GM12875 (cell line): ENCODE measurements around the gene NME7.

Experiments used
- H3K4me3 ChIP-seq: one replicate; pipeline ENCODE4 v1.5.1; 2011; ENCODE audit warnings: low read depth, low read length, control low read depth
- TF ChIP-seq, protein P1 (sequence below): IDR thresholded peaks from 2 replicates; pipeline ENCODE4 v1.5.1; 2011; ENCODE audit warnings: low read depth, mild to moderate bottlenecking, control low read depth, inconsistent platforms, low read length, moderate library complexity, borderline replicate concordance; ENCODE audit not compliant: insufficient read depth

The NME7 gene

DNA sequence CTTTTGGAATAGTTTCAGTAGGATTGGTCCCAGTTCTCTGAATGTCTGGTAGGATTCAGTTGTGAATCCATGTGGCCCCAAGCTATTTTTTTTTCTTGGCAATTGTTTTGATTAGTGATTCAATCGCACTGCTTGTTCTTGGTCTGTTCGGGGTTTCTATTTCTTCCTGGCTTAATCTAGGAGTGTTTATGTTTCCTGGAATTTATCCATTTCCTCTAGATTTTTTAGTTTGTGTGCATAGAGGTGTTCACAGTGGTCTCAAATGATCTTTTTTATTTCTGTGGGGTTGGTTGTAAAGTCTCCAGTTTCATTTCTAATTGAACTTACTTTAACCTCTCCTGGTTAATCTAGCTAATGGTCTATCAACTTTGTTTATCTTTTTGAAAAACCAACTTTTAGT is 117.6 kb downstream of the NME7 start:
- no peak overlapping the region for H3K4me3 ChIP-seq
- TF ChIP-seq, protein P1, sequence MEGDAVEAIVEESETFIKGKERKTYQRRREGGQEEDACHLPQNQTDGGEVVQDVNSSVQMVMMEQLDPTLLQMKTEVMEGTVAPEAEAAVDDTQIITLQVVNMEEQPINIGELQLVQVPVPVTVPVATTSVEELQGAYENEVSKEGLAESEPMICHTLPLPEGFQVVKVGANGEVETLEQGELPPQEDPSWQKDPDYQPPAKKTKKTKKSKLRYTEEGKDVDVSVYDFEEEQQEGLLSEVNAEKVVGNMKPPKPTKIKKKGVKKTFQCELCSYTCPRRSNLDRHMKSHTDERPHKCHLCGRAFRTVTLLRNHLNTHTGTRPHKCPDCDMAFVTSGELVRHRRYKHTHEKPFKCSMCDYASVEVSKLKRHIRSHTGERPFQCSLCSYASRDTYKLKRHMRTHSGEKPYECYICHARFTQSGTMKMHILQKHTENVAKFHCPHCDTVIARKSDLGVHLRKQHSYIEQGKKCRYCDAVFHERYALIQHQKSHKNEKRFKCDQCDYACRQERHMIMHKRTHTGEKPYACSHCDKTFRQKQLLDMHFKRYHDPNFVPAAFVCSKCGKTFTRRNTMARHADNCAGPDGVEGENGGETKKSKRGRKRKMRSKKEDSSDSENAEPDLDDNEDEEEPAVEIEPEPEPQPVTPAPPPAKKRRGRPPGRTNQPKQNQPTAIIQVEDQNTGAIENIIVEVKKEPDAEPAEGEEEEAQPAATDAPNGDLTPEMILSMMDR, result no peak

DNA sequence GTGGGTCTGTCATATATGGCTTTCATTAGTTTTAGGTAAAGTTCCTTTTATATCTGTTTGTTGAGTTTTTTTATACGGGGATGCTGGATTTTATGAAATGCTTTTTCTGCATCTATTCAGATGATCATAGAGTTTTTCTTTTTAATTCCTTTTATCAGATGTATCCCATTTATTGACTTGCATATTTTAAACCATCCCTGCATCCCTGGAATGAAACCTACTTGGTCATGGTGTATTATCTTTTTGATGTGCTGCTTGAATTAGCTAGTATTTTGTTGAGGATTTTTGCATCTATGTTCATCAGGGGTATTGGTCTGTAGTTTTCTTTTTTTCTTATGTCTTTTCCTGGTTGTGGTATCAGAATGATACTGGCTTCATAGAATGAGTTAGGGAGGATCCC is 118.0 kb downstream of the NME7 start:
- H3K4me3 ChIP-seq, result no peak overlapping the region
- TF ChIP-seq, protein P1, result no peak

DNA sequence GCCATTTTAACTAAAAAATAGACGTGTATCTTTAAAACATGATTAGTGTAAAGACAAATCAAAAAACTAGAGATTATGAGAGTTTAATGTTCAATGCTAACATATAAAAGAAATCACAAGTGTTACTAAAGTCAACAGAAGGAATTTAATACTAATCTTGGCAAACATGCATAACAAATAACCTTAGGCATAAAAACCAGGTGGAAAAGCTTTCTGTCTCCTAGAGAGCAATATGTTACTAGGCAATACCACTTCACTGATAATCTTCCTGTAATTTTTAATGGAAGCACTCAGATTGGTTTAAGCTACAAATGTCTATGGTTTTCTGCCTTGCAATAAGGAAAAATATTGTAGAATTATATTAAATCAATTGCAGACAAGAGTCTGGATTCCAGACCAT is 121.9 kb downstream of the NME7 start:
- no peak overlapping the region for H3K4me3 ChIP-seq
- TF ChIP-seq, protein P1, result no peak

DNA sequence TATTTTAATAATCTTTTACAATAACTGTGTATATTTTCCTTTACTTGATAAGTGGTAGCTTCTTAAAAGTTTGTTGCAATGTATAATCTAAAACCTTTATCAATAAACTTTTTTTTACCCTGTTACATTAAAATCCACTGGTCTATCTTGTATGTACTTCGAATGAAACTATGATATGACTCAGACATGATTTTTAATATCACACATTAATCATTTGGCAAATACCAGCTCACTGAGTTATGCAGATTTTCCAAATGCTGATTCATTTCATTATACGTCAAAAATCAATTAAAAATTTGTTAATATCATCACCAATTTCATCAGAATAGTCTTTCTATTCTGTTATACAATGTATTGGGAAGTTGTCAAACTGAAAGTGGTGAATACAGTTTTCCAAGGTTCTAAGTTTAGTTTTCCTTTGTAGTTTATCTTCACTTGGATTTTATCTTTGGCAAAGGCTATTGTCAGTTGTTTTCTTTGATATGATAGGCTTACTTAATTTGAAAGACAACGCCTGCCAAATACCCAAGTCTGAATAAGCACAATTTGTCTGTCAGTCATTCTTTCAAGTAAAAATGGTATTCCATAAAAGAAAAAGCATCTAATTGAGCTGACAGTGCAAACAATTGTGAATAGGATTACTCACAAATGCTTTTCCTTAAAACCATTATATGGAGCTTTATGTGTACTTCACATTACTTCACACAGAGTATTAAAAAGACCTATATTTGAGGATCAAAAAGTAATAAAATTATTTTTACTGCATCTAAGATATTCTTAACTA is 127.0 kb downstream of the NME7 start:
- H3K4me3 ChIP-seq, result no peak overlapping the region
- TF ChIP-seq, protein P1, result no peak

DNA sequence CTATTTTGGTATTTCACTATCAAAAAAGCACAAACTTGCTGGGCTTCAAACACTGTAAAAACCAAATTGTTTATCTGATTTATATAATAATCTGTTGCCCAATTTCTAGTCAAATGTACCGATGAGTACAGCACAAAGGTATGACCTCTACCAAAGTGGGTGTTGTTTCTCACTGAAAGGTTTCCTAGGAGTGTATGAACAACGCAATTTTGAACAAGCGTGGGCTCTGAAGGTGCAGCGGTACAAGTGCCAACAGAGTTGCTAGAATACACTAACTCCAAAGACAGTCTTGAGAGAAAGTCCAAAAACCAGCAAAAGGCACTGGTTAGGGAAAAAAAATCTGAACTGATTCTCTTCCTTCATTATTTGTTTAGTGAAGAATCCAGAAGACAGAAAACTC is 130.7 kb downstream of the NME7 start:
- no peak overlapping the region for H3K4me3 ChIP-seq
- TF ChIP-seq, protein P1, result no peak

DNA sequence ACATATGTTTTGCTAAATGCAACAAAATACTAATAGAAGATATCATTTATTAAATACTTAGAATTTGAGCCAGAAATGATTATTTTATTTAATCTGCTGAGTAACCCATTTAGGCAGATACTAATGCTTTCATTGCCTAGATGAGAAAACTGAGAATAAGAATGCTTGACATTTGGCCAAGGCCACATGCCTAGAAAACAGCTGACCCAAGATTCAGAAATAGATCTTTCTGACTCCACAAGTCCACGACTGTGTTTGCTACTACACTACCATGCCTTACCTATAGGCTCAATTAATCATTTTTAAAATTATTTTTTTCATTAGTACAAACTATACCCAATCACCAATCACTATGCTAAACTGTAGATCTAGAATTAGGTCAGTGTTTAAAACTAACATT is 131.5 kb downstream of the NME7 start:
- TF ChIP-seq, protein P1, result no peak
- H3K4me3 ChIP-seq, result no peak overlapping the region

DNA sequence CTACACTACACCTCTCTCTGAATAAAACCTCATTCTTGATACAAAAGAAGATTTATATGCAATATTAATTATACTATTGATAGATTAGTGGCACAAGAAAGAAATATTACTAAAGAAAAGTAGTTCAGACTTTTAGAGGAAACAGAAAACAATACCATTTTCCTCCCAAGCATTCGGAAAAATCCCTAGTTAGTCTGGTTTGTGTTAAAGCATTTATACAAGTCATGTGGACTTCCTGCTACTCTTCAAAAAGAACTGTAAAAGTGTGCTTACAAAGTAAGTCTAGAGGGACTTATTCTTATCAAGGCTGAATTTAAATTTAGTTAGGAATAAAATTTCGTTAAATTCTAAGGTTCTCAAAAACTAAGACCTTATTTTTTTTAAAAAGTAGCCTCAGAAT is 132.0 kb downstream of the NME7 start:
- TF ChIP-seq, protein P1, result no peak
- no peak overlapping the region for H3K4me3 ChIP-seq
